IMR-90 (cell line): Measurements from ENCODE around the gene NCOA3.

Source experiments
- BHLHE40 ChIP-seq: fragments of 150-350 bp; IDR thresholded peaks from 2 replicates; pipeline ENCODE4 v1.6.1; 2016; ENCODE audit warnings: mild to moderate bottlenecking, low read depth, low read length
- CEBPB ChIP-seq: IDR thresholded peaks from 2 replicates; pipeline ENCODE4 v1.6.1; 2012; ENCODE audit warnings: low read depth, low read length, improper control_type of control experiment
- FOS ChIP-seq: fragments of 150-350 bp; IDR thresholded peaks from 2 replicates; pipeline ENCODE4 v1.6.1; 2016; ENCODE audit warnings: low read depth, low read length
- MAFK ChIP-seq: IDR thresholded peaks from 2 replicates; pipeline ENCODE4 v1.6.1; 2012; ENCODE audit warnings: low read depth, low read length, improper control_type of control experiment
- MAZ ChIP-seq: IDR thresholded peaks from 2 replicates; pipeline ENCODE4 v1.6.1; 2012; ENCODE audit warnings: low read depth, mild to moderate bottlenecking, low read length, improper control_type of control experiment, moderate library complexity, borderline replicate concordance
- MXI1 ChIP-seq: IDR thresholded peaks from 2 replicates; pipeline ENCODE4 v1.6.1; 2012; ENCODE audit warnings: low read depth, mild to moderate bottlenecking, low read length, moderate library complexity, borderline replicate concordance
- POLR2A ChIP-seq: IDR thresholded peaks from 2 replicates; pipeline ENCODE4 v1.6.1; 2012; ENCODE audit warnings: mild to moderate bottlenecking, low read depth, low read length
- RAD21 ChIP-seq: IDR thresholded peaks from 2 replicates; pipeline ENCODE4 v1.6.1; 2012; ENCODE audit warnings: low read length, improper control_type of control experiment
- RFX5 ChIP-seq: IDR thresholded peaks from 2 replicates; pipeline ENCODE4 v1.8.0; 2012; ENCODE audit warnings: low read depth, mild to moderate bottlenecking, low read length, moderate library complexity
- SMC3 ChIP-seq: fragments of 150-350 bp; IDR thresholded peaks from 2 replicates; pipeline ENCODE4 v1.6.1; 2016; ENCODE audit warnings: low read depth, mild to moderate bottlenecking, antibody characterized with exemption, low read length, moderate library complexity
- TF ChIP-seq, protein P1 (sequence below): conservative IDR thresholded peaks from 2 replicates; pipeline ENCODE4 v1.5.1; 2012; ENCODE audit warnings: mild to moderate bottlenecking, low read depth, low read length, improper control_type of control experiment
- TF ChIP-seq, protein P2 (sequence below): fragments of 150-350 bp; IDR thresholded peaks from 2 replicates; pipeline ENCODE4 v1.6.1; 2016; ENCODE audit warnings: low read depth, mild to moderate bottlenecking, low read length, moderate library complexity, borderline replicate concordance
- TF ChIP-seq, protein P3 (sequence below): fragments of 150-350 bp; IDR thresholded peaks from 2 replicates; pipeline ENCODE4 v1.6.1; 2017; ENCODE audit warnings: mild to moderate bottlenecking, antibody characterized with exemption, low read length, low read depth

DNA sequence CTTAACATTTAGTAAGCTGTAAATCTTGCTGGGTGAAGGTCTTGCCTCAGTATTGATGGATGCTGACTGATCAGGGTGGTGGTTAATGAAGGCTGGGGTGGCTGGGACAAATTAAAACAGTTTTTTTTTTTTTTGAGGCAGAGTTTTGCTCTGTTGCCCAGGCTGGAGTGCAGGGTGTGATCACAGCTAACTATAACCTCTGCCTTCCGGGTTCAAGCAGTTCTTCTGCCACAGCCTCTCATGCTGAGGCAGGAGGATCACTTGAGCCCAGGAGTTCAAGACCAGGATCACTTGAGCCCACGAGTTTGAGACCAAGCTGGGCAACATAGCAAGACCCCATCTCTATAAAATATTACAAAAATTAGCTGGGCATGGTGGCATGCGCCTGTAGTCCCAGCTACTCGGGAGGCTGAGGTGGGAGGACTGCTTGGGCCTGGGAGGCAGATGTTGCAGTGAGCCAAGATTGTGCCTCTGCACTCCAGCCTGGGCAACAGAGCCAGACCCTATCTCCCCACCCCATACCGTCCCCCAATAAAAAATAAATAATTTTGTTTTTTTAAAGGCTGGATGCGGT lies 67.2 kb downstream of the NCOA3 start:
- TF ChIP-seq, protein P1, sequence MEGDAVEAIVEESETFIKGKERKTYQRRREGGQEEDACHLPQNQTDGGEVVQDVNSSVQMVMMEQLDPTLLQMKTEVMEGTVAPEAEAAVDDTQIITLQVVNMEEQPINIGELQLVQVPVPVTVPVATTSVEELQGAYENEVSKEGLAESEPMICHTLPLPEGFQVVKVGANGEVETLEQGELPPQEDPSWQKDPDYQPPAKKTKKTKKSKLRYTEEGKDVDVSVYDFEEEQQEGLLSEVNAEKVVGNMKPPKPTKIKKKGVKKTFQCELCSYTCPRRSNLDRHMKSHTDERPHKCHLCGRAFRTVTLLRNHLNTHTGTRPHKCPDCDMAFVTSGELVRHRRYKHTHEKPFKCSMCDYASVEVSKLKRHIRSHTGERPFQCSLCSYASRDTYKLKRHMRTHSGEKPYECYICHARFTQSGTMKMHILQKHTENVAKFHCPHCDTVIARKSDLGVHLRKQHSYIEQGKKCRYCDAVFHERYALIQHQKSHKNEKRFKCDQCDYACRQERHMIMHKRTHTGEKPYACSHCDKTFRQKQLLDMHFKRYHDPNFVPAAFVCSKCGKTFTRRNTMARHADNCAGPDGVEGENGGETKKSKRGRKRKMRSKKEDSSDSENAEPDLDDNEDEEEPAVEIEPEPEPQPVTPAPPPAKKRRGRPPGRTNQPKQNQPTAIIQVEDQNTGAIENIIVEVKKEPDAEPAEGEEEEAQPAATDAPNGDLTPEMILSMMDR = no peak
- no peak for TF ChIP-seq POLR2A
- no peak for TF ChIP-seq MXI1
- no peak for TF ChIP-seq RFX5
- no peak for TF ChIP-seq CEBPB
- TF ChIP-seq FOS = no peak
- no peak for TF ChIP-seq MAFK
- TF ChIP-seq, protein P2, sequence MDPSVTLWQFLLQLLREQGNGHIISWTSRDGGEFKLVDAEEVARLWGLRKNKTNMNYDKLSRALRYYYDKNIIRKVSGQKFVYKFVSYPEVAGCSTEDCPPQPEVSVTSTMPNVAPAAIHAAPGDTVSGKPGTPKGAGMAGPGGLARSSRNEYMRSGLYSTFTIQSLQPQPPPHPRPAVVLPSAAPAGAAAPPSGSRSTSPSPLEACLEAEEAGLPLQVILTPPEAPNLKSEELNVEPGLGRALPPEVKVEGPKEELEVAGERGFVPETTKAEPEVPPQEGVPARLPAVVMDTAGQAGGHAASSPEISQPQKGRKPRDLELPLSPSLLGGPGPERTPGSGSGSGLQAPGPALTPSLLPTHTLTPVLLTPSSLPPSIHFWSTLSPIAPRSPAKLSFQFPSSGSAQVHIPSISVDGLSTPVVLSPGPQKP = no peak
- TF ChIP-seq RAD21 = no peak
- TF ChIP-seq BHLHE40 = no peak
- TF ChIP-seq MAZ = no peak
- no peak for TF ChIP-seq SMC3
- TF ChIP-seq, protein P3, sequence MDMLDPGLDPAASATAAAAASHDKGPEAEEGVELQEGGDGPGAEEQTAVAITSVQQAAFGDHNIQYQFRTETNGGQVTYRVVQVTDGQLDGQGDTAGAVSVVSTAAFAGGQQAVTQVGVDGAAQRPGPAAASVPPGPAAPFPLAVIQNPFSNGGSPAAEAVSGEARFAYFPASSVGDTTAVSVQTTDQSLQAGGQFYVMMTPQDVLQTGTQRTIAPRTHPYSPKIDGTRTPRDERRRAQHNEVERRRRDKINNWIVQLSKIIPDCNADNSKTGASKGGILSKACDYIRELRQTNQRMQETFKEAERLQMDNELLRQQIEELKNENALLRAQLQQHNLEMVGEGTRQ = no peak
